Naive thymus-derived CD4-positive, alpha-beta T cell (primary cell): ENCODE measurements around the gene ILF3. TPM values are rescaled to one million over a fixed set of nuclear protein-coding genes. Genes with fewer than 3 reads are reported as not detected.
"Not testable (repeated sequence)": the region's sequence is repeated elsewhere in the genome, so short reads cannot be mapped to it uniquely, and the experiment has no call there.

Source experiments
- ATAC-seq: fragments of 150-1000 bp; cut with Tn5 transposase; 2 replicates; pipeline ENCODE4 v1.10.0; 2021; ENCODE audit warnings: mild to moderate bottlenecking, moderate library complexity
- CTCF ChIA-PET: fragments of 350-600 bp; sonication (Branson Sonifier 250); formaldehyde crosslinking; loops from one replicate; lab custom pipeline; 2021; ENCODE audit warnings: antibody characterized with exemption; lab: Charles Lee
- POLR2A ChIA-PET: fragments of 350-600 bp; sonication (Branson Sonifier 250); formaldehyde crosslinking; loops from one replicate; lab custom pipeline; 2021; ENCODE audit warnings: antibody characterized with exemption, inconsistent platforms; lab: Charles Lee
- DNase-seq, 9 donors: peaks; one replicate each; pipeline versions ENCODE4 v3.0.0 to v3.0.0-alpha.2; 2020 to 2022; ENCODE audit warnings: mixed read lengths in 1 of 9
- H3K27ac ChIP-seq: one replicate; pipeline ENCODE4 v1.7.0; 2013; ENCODE audit warnings: mild to moderate bottlenecking, low read depth, low read length, moderate library complexity
- H3K27me3 ChIP-seq, 2 donors: one replicate each; pipeline ENCODE4 v1.7.0; 2013; ENCODE audit warnings: low read length in 2 of 2, mild to moderate bottlenecking in 2 of 2, moderate library complexity in 2 of 2; ENCODE audit not compliant: control insufficient read depth in 2 of 2, insufficient read depth in 2 of 2
- H3K36me3 ChIP-seq, 3 experiments: 1 replicate in 2 of 3; 2 replicates in 1 of 3; pipeline ENCODE4 v1.7.0; 2013; ENCODE audit warnings: low read length in 3 of 3, mild to moderate bottlenecking in 3 of 3, moderate library complexity in 1 of 3; ENCODE audit not compliant: insufficient read depth in 3 of 3, control insufficient read depth in 2 of 3
- H3K4me1 ChIP-seq, 2 donors: one replicate each; pipeline ENCODE4 v1.7.0; 2013; ENCODE audit warnings: low read length in 2 of 2, mild to moderate bottlenecking in 2 of 2, moderate library complexity in 1 of 2; ENCODE audit not compliant: control insufficient read depth in 2 of 2, insufficient read depth in 2 of 2
- H3K4me3 ChIP-seq: 2 replicates; pipeline ENCODE4 v1.7.0; 2013; ENCODE audit warnings: mild to moderate bottlenecking, low read length
- H3K9me3 ChIP-seq, 3 experiments: 1 replicate in 2 of 3; 2 replicates in 1 of 3; pipeline ENCODE4 v1.7.0; 2013; ENCODE audit warnings: low read length in 3 of 3; ENCODE audit not compliant: control insufficient read depth in 2 of 3
- H3K27ac Mint-ChIP-seq, 9 donors: one replicate each; pipeline ENCODE4 v1.8.0; 2020 to 2022; ENCODE audit warnings: mixed read lengths in 9 of 9, mild to moderate bottlenecking in 8 of 9, moderate library complexity in 5 of 9, inconsistent platforms in 2 of 9
- H3K27me3 Mint-ChIP-seq, 5 donors: one replicate each; pipeline ENCODE4 v1.8.0; 2021 to 2022; ENCODE audit warnings: mixed read lengths in 5 of 5, mild to moderate bottlenecking in 1 of 5
- H3K36me3 Mint-ChIP-seq, 5 donors: one replicate each; pipeline ENCODE4 v1.8.0; 2020 to 2022; ENCODE audit warnings: mixed read lengths in 5 of 5, mild to moderate bottlenecking in 3 of 5, inconsistent platforms in 1 of 5
- H3K4me1 Mint-ChIP-seq, 7 donors: one replicate each; pipeline ENCODE4 v1.8.0; 2020 to 2022; ENCODE audit warnings: mixed read lengths in 7 of 7, mild to moderate bottlenecking in 3 of 7, inconsistent platforms in 1 of 7
- H3K4me3 Mint-ChIP-seq, 10 donors: one replicate each; pipeline ENCODE4 v1.8.0; 2020 to 2022; ENCODE audit warnings: mild to moderate bottlenecking in 10 of 10, mixed read lengths in 10 of 10, moderate library complexity in 6 of 10, inconsistent platforms in 2 of 10
- H3K9me3 Mint-ChIP-seq, 11 donors: one replicate each; pipeline ENCODE4 v1.8.0; 2020 to 2022; ENCODE audit warnings: mixed read lengths in 11 of 11, mild to moderate bottlenecking in 4 of 11, inconsistent platforms in 1 of 11, moderate library complexity in 1 of 11
- intact Hi-C, 2 donors: fragments of 100-400 bp; cut with micrococcal nuclease; formaldehyde crosslinking; loops; one replicate each; pipeline ENCODE4 v1.15.1; 2023
- polyA plus RNA-seq, 2 donors: library from polyadenylated mRNA; unstranded; fragments of 300-500 nt; fragmentation: Illumina TruSeq; gene quantifications; one replicate each; pipeline ENCODE4 v1.2.3, GENCODE V29; 2021
- total RNA-seq, 6 experiments: library from RNA in 5 of 6; stranded (reverse) in 5 of 6; gene quantifications; 1 replicate in 5 of 6; 2 replicates in 1 of 6; pipeline ENCODE4 v1.2.3 and lab custom pipeline; 2021 to 2026

The ILF3 gene
- total and polyA plus RNA-seq, 7 experiments from 2014 or later: 91.0 to 515 (median 364) TPM

- Mint-ChIP-seq H3K27ac (peak overlapping the region in 1 of 9 donors; percentile 42), H3K4me1 (peaks cover 33 to 79% (median 52%) of the 10 kb centered on the region in 7 donors), H3K4me3 (peak overlapping the region in 6 of 10 donors; percentile 13 to 70 (median 46)), H3K9me3 (peaks cover 0 to 2% (median 0%) of the 10 kb centered on the region in 11 donors), H3K27me3 (no peaks in the 10 kb centered on the region), H3K36me3 (peaks cover 0 to 10% (median 4%) of the 10 kb centered on the region in 5 donors)
- Histone ChIP-seq H3K4me1 (peaks cover 27 to 28% of the 10 kb centered on the region in 2 donors), H3K27me3 (no peaks in the 10 kb centered on the region), H3K9me3 (no peaks in the 10 kb centered on the region), H3K4me3 (no peak overlapping the region), H3K36me3 (peaks cover 0 to 13% (median 0%) of the 10 kb centered on the region in 3 experiments), H3K27ac (no peak overlapping the region)
- CTCF ChIA-PET: interaction anchor here (0.9 kb wide), 1 partner anchor 38 kb away, joined by 3 read pairs; no protein-coding TSS in a partner anchor
- POLR2A ChIA-PET: interaction anchor here (1.0 to 1.2 kb wide), 2 partner anchors 10 to 32 kb away, joined by 3 to 4 read pairs; no protein-coding TSS in a partner anchor
- ATAC-seq: no peak
- intact Hi-C loops: no loop called here
- no peak for DNase-seq
Observed at GRCh38 chr19:10661946-10662345, 7.8 kb downstream of the ILF3 start.

DNA sequence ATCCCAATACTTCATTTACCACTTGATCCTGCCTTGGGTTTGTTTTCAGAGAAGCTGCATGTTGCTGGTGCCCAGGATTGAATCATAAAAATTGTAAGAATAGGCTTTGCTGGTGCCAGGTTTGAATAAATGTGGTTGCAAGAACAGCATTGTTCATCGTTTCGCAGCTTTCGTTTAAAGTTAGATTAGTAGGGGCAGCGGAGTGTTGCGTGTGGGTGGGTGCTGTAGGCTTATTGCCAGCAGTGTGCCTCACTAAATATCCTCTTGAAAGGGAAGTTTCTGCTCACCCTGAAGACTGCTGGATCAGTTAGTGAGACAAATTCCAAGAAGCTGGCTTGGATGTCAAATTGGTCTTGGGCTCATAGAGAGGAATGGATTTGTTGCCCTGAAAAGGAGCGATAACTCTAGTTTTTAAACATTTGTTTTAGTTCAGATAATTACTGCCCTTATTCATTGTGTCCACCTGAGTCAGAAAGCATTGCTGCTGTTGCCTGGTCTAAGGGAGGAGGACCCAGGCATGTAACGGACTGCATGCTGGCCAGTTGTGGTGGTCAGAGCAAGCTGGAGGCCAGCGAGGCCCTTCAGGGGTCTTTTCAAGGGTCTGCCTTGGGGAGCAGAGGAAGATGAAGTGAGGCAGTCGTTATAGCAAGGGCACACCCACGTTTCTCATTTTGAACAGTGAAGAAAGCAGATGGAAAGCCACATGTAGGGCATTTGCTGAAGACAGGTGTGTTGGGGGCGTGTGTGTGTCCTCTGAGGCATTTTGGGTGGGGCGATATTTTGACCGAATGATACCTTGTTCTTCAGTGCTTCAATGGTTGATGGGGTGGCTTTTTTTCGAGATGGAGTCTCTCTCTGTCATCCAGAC is 8.5 kb downstream of the ILF3 start:
- CTCF ChIA-PET: interaction anchor here (0.7 to 0.9 kb wide), 2 partner anchors 37 to 1397 kb away, joined by 3 read pairs; no protein-coding TSS in a partner anchor
- POLR2A ChIA-PET: interaction anchor here (1.0 to 1.2 kb wide), 2 partner anchors 11 to 32 kb away, joined by 3 to 4 read pairs; no protein-coding TSS in a partner anchor
- no peaks in the 10 kb centered on the region for H3K9me3 ChIP-seq
- peaks cover 23% of the 10 kb centered on the region in 2 donors for H3K4me1 ChIP-seq
- no peaks in the 10 kb centered on the region for H3K27me3 Mint-ChIP-seq
- H3K27ac ChIP-seq: no peak overlapping the region
- intact Hi-C loops: no loop called here
- H3K4me3 Mint-ChIP-seq: peak overlapping the region in 8 of 10 donors; percentile 13 to 70 (median 48)
- H3K9me3 Mint-ChIP-seq: peaks cover 0 to 2% (median 0%) of the 10 kb centered on the region in 11 donors
- no peaks in the 10 kb centered on the region for H3K27me3 ChIP-seq
- ATAC-seq: peak; percentile 19
- H3K4me1 Mint-ChIP-seq: peaks cover 28 to 80% (median 51%) of the 10 kb centered on the region in 7 donors
- no peak for DNase-seq
- no peak overlapping the region for H3K4me3 ChIP-seq
- H3K36me3 Mint-ChIP-seq: peaks cover 0 to 7% (median 4%) of the 10 kb centered on the region in 5 donors
- peaks cover 0 to 16% (median 0%) of the 10 kb centered on the region in 3 experiments for H3K36me3 ChIP-seq
- peak overlapping the region in 8 of 9 donors; percentile 26 to 68 (median 45) for H3K27ac Mint-ChIP-seq

GRCh38 chr19:10663252-10663563 is 9.1 kb downstream of the ILF3 start:
- H3K36me3 Mint-ChIP-seq, H3K27me3 ChIP-seq, intact Hi-C loops, H3K4me3 ChIP-seq, H3K27ac ChIP-seq, H3K9me3 ChIP-seq, H3K27me3 Mint-ChIP-seq, H3K9me3 Mint-ChIP-seq, POLR2A ChIA-PET, DNase-seq: not testable (repeated sequence)
- Mint-ChIP-seq H3K27ac (peak overlapping the region in 6 of 9 donors; percentile 19 to 68 (median 37)), H3K4me1 (peaks cover 32 to 81% (median 55%) of the 10 kb centered on the region in 7 donors), H3K4me3 (peak overlapping the region in 6 of 10 donors; percentile 21 to 70 (median 46))
- Histone ChIP-seq H3K36me3 (peaks cover 0 to 20% (median 0%) of the 10 kb centered on the region in 3 experiments), H3K4me1 (peaks cover 23 to 26% of the 10 kb centered on the region in 2 donors)
- ATAC-seq: peak; percentile 6
- CTCF ChIA-PET: interaction anchor here (0.7 kb wide), 1 partner anchor 1397 kb away, joined by 3 read pairs; no protein-coding TSS in a partner anchor

GRCh38 chr19:10667867-10668266 is 13.7 kb downstream of the ILF3 start:
- Mint-ChIP-seq H3K9me3 (peaks cover 0 to 3% (median 0%) of the 10 kb centered on the region in 11 donors), H3K4me3 (no peak overlapping the region), H3K27ac (peak overlapping the region in 3 of 9 donors; percentile 15 to 48 (median 24)), H3K36me3 (peaks cover 0 to 19% (median 4%) of the 10 kb centered on the region in 5 donors), H3K4me1 (peaks cover 17 to 65% (median 52%) of the 10 kb centered on the region in 7 donors), H3K27me3 (no peaks in the 10 kb centered on the region)
- DNase-seq (no peak), ATAC-seq (peak; percentile 12)
- H3K27me3 ChIP-seq: no peaks in the 10 kb centered on the region
- intact Hi-C loops: no loop called here
- ChIA-PET CTCF (interaction anchor here (0.7 kb wide), 1 partner anchor 10 kb away, joined by 3 read pairs; no protein-coding TSS in a partner anchor), POLR2A (interaction anchor here (1.3 kb wide), 1 partner anchor 10 kb away, joined by 7 read pairs; no protein-coding TSS in a partner anchor)
- no peaks in the 10 kb centered on the region for H3K9me3 ChIP-seq
- H3K27ac ChIP-seq: no peak overlapping the region
- peaks cover 8 to 11% of the 10 kb centered on the region in 2 donors for H3K4me1 ChIP-seq
- H3K4me3 ChIP-seq: no peak overlapping the region
- H3K36me3 ChIP-seq: peaks cover 0 to 37% (median 8%) of the 10 kb centered on the region in 3 experiments

GRCh38 chr19:10669246-10669645 is 15.1 kb downstream of the ILF3 start:
- POLR2A ChIA-PET: no interaction called here
- H3K9me3 Mint-ChIP-seq: peaks cover 0 to 3% (median 0%) of the 10 kb centered on the region in 11 donors
- intact Hi-C loops: no loop called here
- peak overlapping the region in 3 of 10 donors; percentile 3 to 38 (median 24) for H3K4me3 Mint-ChIP-seq
- peaks cover 13 to 51% (median 47%) of the 10 kb centered on the region in 7 donors for H3K4me1 Mint-ChIP-seq
- CTCF ChIA-PET: no interaction called here
- Histone ChIP-seq H3K4me3 (no peak overlapping the region), H3K4me1 (peaks cover 7% of the 10 kb centered on the region in 2 donors), H3K9me3 (no peaks in the 10 kb centered on the region), H3K36me3 (peaks cover 0 to 51% (median 9%) of the 10 kb centered on the region in 3 experiments), H3K27ac (no peak overlapping the region), H3K27me3 (no peaks in the 10 kb centered on the region)
- DNase-seq (no peak), ATAC-seq (no peak)
- no peaks in the 10 kb centered on the region for H3K27me3 Mint-ChIP-seq
- peaks cover 0 to 20% (median 10%) of the 10 kb centered on the region in 5 donors for H3K36me3 Mint-ChIP-seq
- peak overlapping the region in 5 of 9 donors; percentile 2 to 65 (median 16) for H3K27ac Mint-ChIP-seq

DNA sequence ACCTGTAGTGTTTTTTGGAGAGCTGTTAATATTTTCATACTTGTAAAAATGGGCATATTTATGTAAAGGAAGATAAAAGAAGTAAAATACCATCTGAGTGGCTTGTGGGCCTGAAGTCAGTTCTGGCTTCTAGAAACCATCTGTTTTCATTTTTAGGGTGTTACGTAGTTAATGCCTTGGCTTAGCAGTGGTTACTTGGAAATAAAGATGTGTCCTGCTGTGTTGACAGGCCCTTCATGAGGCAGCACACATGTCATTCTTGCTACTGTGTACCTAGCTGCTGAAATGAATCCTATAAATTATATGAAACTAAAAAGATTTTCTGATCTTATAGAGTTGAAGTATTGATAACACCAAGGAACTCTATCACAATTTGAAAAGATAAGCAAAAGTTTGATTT is 16.0 kb downstream of the ILF3 start:
- no peak for ATAC-seq
- CTCF ChIA-PET: no interaction called here
- no peak overlapping the region for H3K4me3 Mint-ChIP-seq
- POLR2A ChIA-PET: no interaction called here
- H3K27ac ChIP-seq: no peak overlapping the region
- no peak for DNase-seq
- H3K4me3 ChIP-seq: no peak overlapping the region
- H3K4me1 ChIP-seq: peaks cover 7% of the 10 kb centered on the region in 2 donors
- H3K27ac Mint-ChIP-seq: peak overlapping the region in 2 of 9 donors; percentile 33 to 60
- H3K27me3 ChIP-seq: no peaks in the 10 kb centered on the region
- H3K9me3 ChIP-seq: no peaks in the 10 kb centered on the region
- H3K9me3 Mint-ChIP-seq: peaks cover 0 to 1% (median 0%) of the 10 kb centered on the region in 11 donors
- H3K36me3 ChIP-seq: peaks cover 0 to 60% (median 9%) of the 10 kb centered on the region in 3 experiments
- intact Hi-C loops: no loop called here
- no peaks in the 10 kb centered on the region for H3K27me3 Mint-ChIP-seq
- peaks cover 13 to 49% (median 45%) of the 10 kb centered on the region in 7 donors for H3K4me1 Mint-ChIP-seq
- peaks cover 0 to 25% (median 12%) of the 10 kb centered on the region in 5 donors for H3K36me3 Mint-ChIP-seq
